GM12892 (cell line): ENCODE data around the gene POLR1C.
"Not testable (repeated sequence)": the region's sequence is repeated elsewhere in the genome, so short reads cannot be mapped to it uniquely, and the experiment has no call there.

ENCODE experiments used
- DNase-seq: peaks from one replicate; pipeline ENCODE4 v3.0.0; 2011; ENCODE audit not compliant: insufficient read length
- FAIRE-seq: peaks from 2 replicates; lab custom pipeline; 2011; peaks lifted over from hg19 to GRCh38; lab: Jason Lieb, UNC
- POLR2A ChIP-seq: IDR thresholded peaks from 2 replicates; pipeline ENCODE4 v1.6.1; 2011; ENCODE audit warnings: low read depth, low read length, control low read depth
- POLR2AphosphoS5 ChIP-seq: IDR thresholded peaks from 2 replicates; pipeline ENCODE4 v1.6.1; 2011; ENCODE audit warnings: low read depth, low read length, control low read depth
- TAF1 ChIP-seq: IDR thresholded peaks from 2 replicates; pipeline ENCODE4 v1.6.1; 2011; ENCODE audit warnings: low read depth, mild to moderate bottlenecking, control low read depth, low read length, borderline replicate concordance

POLR1C gene

GRCh38 chr6:43521836-43522235 lies 4.9 kb downstream of the POLR1C start:
- no peak; the same call in none of the 2 replicates for TF ChIP-seq POLR2A
- TF ChIP-seq TAF1: no peak
- no peak for TF ChIP-seq POLR2AphosphoS5
- DNase-seq (no peak), FAIRE-seq (no peak)

DNA sequence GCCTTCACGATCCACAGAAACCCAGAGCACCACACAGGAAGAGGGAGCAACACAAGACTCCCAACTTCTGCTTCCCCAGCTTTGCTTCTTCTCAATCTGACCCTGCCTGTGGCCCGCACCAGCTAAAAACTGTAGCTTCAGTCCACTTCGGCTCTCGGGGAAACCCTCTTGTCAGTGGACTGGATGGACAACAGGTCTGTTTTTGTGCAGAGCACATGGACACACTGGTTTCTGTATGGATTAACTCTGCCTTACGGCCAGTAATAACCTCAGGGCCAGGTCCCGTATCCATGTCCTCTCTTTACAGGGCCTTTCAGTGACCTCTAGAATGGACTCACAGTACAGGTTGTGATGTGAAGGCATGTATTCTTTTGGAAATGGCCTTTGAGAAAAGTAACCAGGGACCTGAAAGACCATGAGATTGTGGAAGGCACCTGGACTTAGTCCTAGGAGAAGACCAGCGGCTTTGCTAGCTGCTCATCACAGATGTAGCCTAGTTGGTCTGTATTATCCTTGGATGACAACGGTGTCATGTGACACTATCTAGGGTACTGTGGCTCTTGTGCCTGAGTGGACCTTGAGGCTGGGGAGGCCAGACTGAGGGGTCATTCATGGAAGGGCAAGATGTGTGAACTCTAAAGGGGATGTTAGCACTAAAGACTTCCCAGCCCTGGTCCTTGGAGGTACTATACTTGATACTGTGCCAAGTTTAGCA lies 5.8 kb downstream of the POLR1C start:
- TF ChIP-seq POLR2AphosphoS5: peak; percentile 55; the same call in 1 of the 2 replicates
- TF ChIP-seq TAF1: no peak
- DNase-seq: no peak
- FAIRE-seq: no peak

GRCh38 chr6:43523284-43523683 lies 6.4 kb downstream of the POLR1C start:
- FAIRE-seq (no peak), DNase-seq (no peak)
- TF ChIP-seq TAF1 (no peak), POLR2A (no peak; the same call in 1 of the 2 replicates), POLR2AphosphoS5 (no peak)

GRCh38 chr6:43524483-43524961 lies 7.6 kb downstream of the POLR1C start:
- FAIRE-seq: no peak
- DNase-seq: no peak
- TF ChIP-seq POLR2AphosphoS5: peak; percentile 63; the same call in 1 of the 2 replicates
- TF ChIP-seq POLR2A: peak; percentile 52; the same call in 1 of the 2 replicates
- TF ChIP-seq TAF1: no peak

GRCh38 chr6:43532201-43532600 lies 15.3 kb downstream of the POLR1C start:
- TF ChIP-seq POLR2AphosphoS5: no peak
- DNase-seq (no peak), FAIRE-seq (no peak)

DNA sequence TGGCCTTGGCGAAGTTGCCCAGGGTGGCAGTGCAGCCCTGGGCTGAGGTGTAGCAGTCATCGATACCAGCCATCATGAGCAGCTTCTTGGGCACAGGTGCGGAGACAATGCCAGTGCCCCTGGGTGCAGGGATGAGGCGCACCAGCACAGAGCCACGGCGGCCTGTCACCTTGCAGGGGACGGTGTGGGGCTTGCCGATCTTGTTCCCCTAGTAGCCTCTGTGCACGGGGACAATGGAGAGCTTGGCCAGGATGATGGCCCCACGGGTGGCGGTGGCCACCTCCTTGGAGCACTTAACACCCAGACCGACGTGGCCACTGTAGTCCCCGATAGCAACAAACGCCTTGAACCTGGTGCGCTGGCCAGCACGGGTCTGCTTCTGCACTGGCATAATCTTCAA lies 22.1 kb downstream of the POLR1C start:
- not testable (repeated sequence) for DNase-seq, FAIRE-seq

GRCh38 chr6:43539409-43539808 lies 22.5 kb downstream of the POLR1C start:
- not testable (repeated sequence) for DNase-seq, FAIRE-seq

DNA sequence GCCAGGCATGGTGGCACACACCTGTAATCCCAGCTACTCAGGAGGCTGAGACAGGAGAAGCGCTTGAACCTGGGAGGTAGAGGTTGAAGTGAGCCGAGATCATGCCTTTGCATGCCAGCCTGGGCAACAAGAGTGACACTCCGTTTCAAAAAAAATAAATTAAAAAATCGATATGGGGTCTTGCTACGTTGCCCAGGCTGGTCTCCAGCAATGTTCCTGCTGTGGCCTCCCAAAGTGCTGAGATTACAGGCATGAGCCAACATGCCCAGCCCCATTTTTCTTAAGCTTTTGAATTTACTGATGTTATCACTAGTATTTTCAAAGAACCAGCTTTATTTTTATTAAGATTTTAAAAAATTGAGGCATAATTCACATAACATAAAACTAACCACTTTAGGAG lies 23.6 kb downstream of the POLR1C start:
- DNase-seq (no peak), FAIRE-seq (no peak)
- TF ChIP-seq TAF1: no peak
- no peak for TF ChIP-seq POLR2AphosphoS5
- TF ChIP-seq POLR2A: no peak

DNA sequence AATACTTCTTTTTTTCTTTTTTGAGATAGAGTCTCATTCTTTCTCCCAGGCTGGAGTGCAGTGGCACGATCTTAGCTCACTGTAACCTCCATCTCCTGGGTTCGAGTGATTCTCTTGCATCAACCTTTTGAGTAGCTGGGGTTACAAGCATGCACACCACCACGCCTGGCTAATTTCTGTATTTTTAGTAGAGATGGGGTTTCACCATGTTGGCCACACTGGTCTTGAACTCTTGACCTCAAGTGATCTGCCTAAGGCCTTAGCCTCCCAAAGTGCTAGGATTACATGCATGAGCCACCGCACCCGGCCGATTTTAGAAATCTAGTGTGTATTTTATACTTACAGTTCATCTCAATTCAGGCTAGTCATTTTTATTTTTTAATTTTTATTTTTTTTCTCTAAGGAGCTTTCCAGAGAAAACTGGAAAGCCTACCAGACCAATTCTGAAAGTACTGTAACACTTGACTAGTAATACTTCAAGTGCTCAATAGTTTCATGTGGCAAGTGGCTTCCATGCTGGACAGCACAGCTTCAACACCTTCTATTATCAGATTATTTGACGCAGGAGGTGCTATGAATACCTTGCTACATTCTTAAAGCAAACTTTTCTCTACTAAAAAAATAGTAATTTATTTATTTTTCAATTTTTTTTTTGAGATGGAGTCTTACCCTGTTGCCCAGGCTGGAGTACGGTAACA lies 25.0 kb downstream of the POLR1C start:
- DNase-seq (no peak), FAIRE-seq (no peak)
- no peak for TF ChIP-seq TAF1
- no peak for TF ChIP-seq POLR2AphosphoS5
- TF ChIP-seq POLR2A: no peak

- no peak for FAIRE-seq
- no peak for TF ChIP-seq POLR2AphosphoS5
- no peak for TF ChIP-seq TAF1
- TF ChIP-seq POLR2A: no peak
- no peak for DNase-seq
Observed at GRCh38 chr6:43544461-43544860, 27.6 kb downstream of the POLR1C start.

DNA sequence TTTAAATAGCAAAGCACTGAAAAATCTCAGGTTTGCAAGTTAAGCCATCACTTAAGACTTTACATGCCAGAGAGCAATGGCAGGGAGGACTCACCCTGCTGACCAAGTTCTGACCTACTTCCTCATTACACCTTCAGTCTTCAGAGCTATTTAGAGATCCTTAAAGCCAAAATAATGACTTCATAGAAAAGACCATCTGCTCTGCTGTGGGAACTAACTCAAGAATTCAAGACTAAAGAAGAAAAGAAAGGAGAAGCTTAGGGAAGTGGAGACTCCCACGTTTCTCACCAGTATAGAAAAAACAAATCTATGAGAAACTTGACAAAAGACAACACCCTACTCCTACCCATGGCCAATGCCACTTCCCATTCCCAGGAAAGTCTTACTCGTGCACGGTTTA lies 30.3 kb downstream of the POLR1C start:
- DNase-seq (no peak), FAIRE-seq (no peak)
- no peak for TF ChIP-seq POLR2AphosphoS5
- no peak for TF ChIP-seq POLR2A
- TF ChIP-seq TAF1: no peak

DNA sequence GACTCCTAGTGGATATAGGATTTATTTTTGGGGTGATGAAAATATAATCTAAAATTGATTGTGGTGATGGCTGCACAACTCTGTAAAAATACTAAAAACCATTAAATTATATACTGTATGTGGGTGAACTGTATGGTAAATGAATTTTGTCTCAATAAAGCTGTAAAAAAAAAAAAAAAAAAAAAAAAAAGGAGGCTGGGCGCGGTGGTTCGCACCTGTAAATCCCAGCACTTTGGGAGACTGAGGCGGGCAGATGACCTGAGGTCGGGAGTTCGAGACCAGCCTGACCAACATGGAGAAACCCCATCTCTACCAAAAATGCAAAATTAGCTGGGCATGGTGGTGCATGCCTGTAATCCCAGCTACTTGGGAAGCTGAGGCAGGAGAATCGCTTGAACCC lies 40.7 kb downstream of the POLR1C start:
- not testable (repeated sequence) for FAIRE-seq, DNase-seq

DNA sequence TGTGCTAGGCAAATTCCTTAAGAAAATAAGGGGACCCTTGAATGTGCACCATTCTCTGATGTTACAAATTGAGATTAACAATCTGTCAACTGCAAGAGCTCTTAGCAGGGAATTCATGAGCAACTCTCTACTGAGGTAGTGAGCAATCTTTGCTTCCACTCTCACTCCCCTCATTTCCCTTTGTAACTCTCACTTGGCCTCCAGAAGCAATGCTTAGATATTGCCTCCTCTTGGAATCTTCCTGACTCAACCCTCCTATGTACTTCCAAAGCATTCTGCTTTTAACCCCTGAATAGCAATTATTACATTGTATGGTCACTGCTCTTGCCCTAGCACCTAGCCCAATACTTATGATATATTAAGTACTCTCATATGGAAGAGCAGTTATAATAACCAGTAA lies 42.4 kb downstream of the POLR1C start:
- TF ChIP-seq POLR2AphosphoS5 (no peak), TAF1 (no peak), POLR2A (no peak)
- DNase-seq (no peak), FAIRE-seq (no peak)

DNA sequence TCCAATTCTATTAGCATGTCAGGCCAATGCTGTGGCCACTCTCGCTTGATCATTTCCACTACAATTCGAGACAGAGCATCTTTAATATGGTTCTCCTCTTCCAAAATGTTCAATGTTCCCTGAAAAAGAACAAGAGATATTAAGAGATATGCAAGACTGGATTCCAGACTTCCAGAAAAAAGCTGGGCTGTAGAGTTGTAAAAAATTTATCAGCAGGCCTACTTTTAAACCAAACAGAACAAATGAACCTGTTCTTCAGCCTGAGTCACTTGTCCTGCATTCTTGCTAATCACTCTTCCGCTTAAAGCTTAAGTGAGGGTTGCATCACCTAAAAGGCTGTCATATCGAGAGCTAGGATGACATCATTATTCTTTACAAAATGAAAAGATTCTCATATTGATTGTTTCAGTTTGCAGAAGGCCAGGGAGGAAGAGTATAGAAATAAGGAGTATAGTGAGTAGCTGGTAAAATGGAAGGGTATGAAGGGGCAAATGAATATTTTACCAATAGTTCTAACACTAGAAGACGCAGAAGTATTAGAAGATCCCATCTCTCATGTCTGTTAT lies 54.1 kb downstream of the POLR1C start:
- FAIRE-seq (no peak), DNase-seq (no peak)
- TF ChIP-seq POLR2A (no peak), POLR2AphosphoS5 (no peak), TAF1 (no peak)
